Endothelial cell (in vitro differentiated cells): Measurements from ENCODE around the gene COQ3. TPM values are rescaled to one million over a fixed set of nuclear protein-coding genes. Genes with fewer than 3 reads are reported as not detected.

Source experiments
- DNase-seq: peaks from one replicate; pipeline ENCODE4 v3.0.0; 2021; ENCODE audit warnings: low spot score
- H3K27ac Mint-ChIP-seq: one replicate; pipeline ENCODE4 v1.8.0; 2021; ENCODE audit warnings: mixed read lengths, inconsistent platforms; ENCODE audit not compliant: unreplicated experiment
- H3K27me3 Mint-ChIP-seq: one replicate; pipeline ENCODE4 v1.8.0; 2021; ENCODE audit warnings: mild to moderate bottlenecking, moderate library complexity, mixed read lengths, inconsistent platforms; ENCODE audit not compliant: unreplicated experiment
- H3K36me3 Mint-ChIP-seq: one replicate; pipeline ENCODE4 v1.8.0; 2021; ENCODE audit warnings: mild to moderate bottlenecking, low read depth, mixed read lengths, inconsistent platforms; ENCODE audit not compliant: unreplicated experiment
- H3K4me1 Mint-ChIP-seq: one replicate; pipeline ENCODE4 v1.8.0; 2021; ENCODE audit warnings: mild to moderate bottlenecking, mixed read lengths, inconsistent platforms; ENCODE audit not compliant: unreplicated experiment
- H3K4me3 Mint-ChIP-seq: one replicate; pipeline ENCODE4 v1.8.0; 2021; ENCODE audit warnings: mild to moderate bottlenecking, mixed read lengths, inconsistent platforms; ENCODE audit not compliant: unreplicated experiment
- H3K9me3 Mint-ChIP-seq: one replicate; pipeline ENCODE4 v1.8.0; 2021; ENCODE audit warnings: mixed read lengths, inconsistent platforms; ENCODE audit not compliant: unreplicated experiment
- CTCF ChIP-seq: fragments of 200-600 bp; sonication (generic); IDR thresholded peaks from one replicate; pipeline ENCODE4 v1.5.0; 2021; ENCODE audit warnings: antibody characterized with exemption; ENCODE audit not compliant: unreplicated experiment
- total RNA-seq: library from RNA; stranded (reverse); fragmentation: NEBNext Ultra II Directional; extraction: Animal tissue kit (Norgen Biotek cat#: 25700); gene quantifications from one replicate; pipeline ENCODE4 v1.2.1, GENCODE V29; 2021; ENCODE audit not compliant: unreplicated experiment

The COQ3 gene
- total RNA-seq, 1 donor from 2014 or later = 2.9 TPM

- Mint-ChIP-seq H3K27me3 (peaks cover 8% of the 10 kb centered on the region), H3K4me1 (peaks cover 39% of the 10 kb centered on the region), H3K9me3 (no peaks in the 10 kb centered on the region), H3K4me3 (peak overlapping the region; percentile 97), H3K27ac (no peak overlapping the region), H3K36me3 (peaks cover 9% of the 10 kb centered on the region)
- no peak for TF ChIP-seq CTCF
- no peak for DNase-seq
These were observed 30.0 kb upstream of the COQ3 start for GRCh38 chr6:99424022-99424421.

GRCh38 chr6:99422912-99423311 is 28.9 kb upstream of the COQ3 start:
- peaks cover 9% of the 10 kb centered on the region for H3K27me3 Mint-ChIP-seq
- H3K4me3 Mint-ChIP-seq = no peak overlapping the region
- H3K9me3 Mint-ChIP-seq = no peaks in the 10 kb centered on the region
- DNase-seq = no peak
- peak overlapping the region; percentile 64 for H3K27ac Mint-ChIP-seq
- peaks cover 9% of the 10 kb centered on the region for H3K36me3 Mint-ChIP-seq
- TF ChIP-seq CTCF = no peak
- peaks cover 42% of the 10 kb centered on the region for H3K4me1 Mint-ChIP-seq

GRCh38 chr6:99416892-99417767 is 23.1 kb upstream of the COQ3 start:
- Mint-ChIP-seq H3K4me3 (no peak overlapping the region), H3K9me3 (no peaks in the 10 kb centered on the region), H3K27me3 (peaks cover 8% of the 10 kb centered on the region), H3K4me1 (peaks cover 11% of the 10 kb centered on the region), H3K36me3 (peaks cover 4% of the 10 kb centered on the region), H3K27ac (no peak overlapping the region)
- TF ChIP-seq CTCF = no peak
- no peak for DNase-seq

GRCh38 chr6:99416226-99416625 is 22.2 kb upstream of the COQ3 start:
- Mint-ChIP-seq H3K27me3 (peaks cover 6% of the 10 kb centered on the region), H3K9me3 (no peaks in the 10 kb centered on the region), H3K4me1 (peaks cover 8% of the 10 kb centered on the region), H3K36me3 (peaks cover 3% of the 10 kb centered on the region), H3K4me3 (no peak overlapping the region), H3K27ac (peak overlapping the region; percentile 37)
- DNase-seq = no peak
- TF ChIP-seq CTCF = no peak

GRCh38 chr6:99415446-99415845 is 21.5 kb upstream of the COQ3 start:
- Mint-ChIP-seq H3K36me3 (no peaks in the 10 kb centered on the region), H3K27ac (no peak overlapping the region), H3K27me3 (peaks cover 5% of the 10 kb centered on the region), H3K4me1 (peaks cover 5% of the 10 kb centered on the region), H3K4me3 (no peak overlapping the region), H3K9me3 (no peaks in the 10 kb centered on the region)
- no peak for TF ChIP-seq CTCF
- DNase-seq = no peak
